Activated naive CD4-positive, alpha-beta T cell (primary cell): Measurements from ENCODE around the gene MAML3.

ENCODE experiments used
- DNase-seq, 4 experiments: peaks; one replicate each; lab custom pipeline; 2025; lab: John Stamatoyannopoulos, UW

The MAML3 gene

GRCh38 chr4:139756391-139757180 is 397.4 kb downstream of the MAML3 start:
- DNase-seq: no peak

- no peak for DNase-seq
Observed at GRCh38 chr4:139754938-139755337, 399.0 kb downstream of the MAML3 start.

GRCh38 chr4:139753686-139754085 is 400.3 kb downstream of the MAML3 start:
- DNase-seq: no peak

GRCh38 chr4:139749835-139750498 is 404.0 kb downstream of the MAML3 start:
- no peak for DNase-seq

GRCh38 chr4:139749338-139749737 is 404.6 kb downstream of the MAML3 start:
- no peak for DNase-seq

- DNase-seq: no peak
Observed at GRCh38 chr4:139746431-139747171, 407.4 kb downstream of the MAML3 start.

- no peak for DNase-seq
Observed at GRCh38 chr4:139745111-139745639, 408.8 kb downstream of the MAML3 start.

GRCh38 chr4:139744232-139744631 is 409.8 kb downstream of the MAML3 start:
- DNase-seq: no peak

GRCh38 chr4:139743027-139743426 is 411.0 kb downstream of the MAML3 start:
- no peak for DNase-seq

- no peak for DNase-seq
Observed at GRCh38 chr4:139740531-139741041, 413.4 kb downstream of the MAML3 start.

GRCh38 chr4:139740121-139740520 is 413.9 kb downstream of the MAML3 start:
- DNase-seq: no peak

- no peak for DNase-seq
Observed at GRCh38 chr4:139738846-139739613, 415.0 kb downstream of the MAML3 start.

GRCh38 chr4:139736661-139737060 is 417.3 kb downstream of the MAML3 start:
- DNase-seq: no peak

GRCh38 chr4:139736274-139736660 is 417.7 kb downstream of the MAML3 start:
- no peak for DNase-seq

GRCh38 chr4:139735381-139736273 is 418.4 kb downstream of the MAML3 start:
- no peak for DNase-seq

- DNase-seq: peak; percentile 5 to 46 (median 10)
Observed at GRCh38 chr4:139734875-139735380, 419.1 kb downstream of the MAML3 start.

- DNase-seq: no peak
Observed at GRCh38 chr4:139734201-139734874, 419.6 kb downstream of the MAML3 start.

- no peak for DNase-seq
Observed at GRCh38 chr4:139732991-139733570, 420.9 kb downstream of the MAML3 start.

- DNase-seq: no peak
Observed at GRCh38 chr4:139728840-139729239, 425.1 kb downstream of the MAML3 start.
